ENCODE measurements around the gene CDC45. TPM values are rescaled to one million over a fixed set of nuclear protein-coding genes. Genes with fewer than 3 reads are reported as not detected.

Gene CDC45
- total and polyA plus RNA-seq, 2 of the 13 experiments (the other 11 are each of a cell fraction or from before 2014, with no cell fraction given): 14.4 to 36.3 TPM

GRCh38 chr22:19463491-19464469, 15.9 kb upstream of the CDC45 start (continued):
- TF ChIP-seq, protein P1, sequence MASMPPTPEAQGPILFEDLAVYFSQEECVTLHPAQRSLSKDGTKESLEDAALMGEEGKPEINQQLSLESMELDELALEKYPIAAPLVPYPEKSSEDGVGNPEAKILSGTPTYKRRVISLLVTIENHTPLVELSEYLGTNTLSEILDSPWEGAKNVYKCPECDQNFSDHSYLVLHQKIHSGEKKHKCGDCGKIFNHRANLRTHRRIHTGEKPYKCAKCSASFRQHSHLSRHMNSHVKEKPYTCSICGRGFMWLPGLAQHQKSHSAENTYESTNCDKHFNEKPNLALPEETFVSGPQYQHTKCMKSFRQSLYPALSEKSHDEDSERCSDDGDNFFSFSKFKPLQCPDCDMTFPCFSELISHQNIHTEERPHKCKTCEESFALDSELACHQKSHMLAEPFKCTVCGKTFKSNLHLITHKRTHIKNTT (CRISPR knock-in tag; IDR thresholded peaks at IDR 0.05): no peak
- TF ChIP-seq, protein P2, sequence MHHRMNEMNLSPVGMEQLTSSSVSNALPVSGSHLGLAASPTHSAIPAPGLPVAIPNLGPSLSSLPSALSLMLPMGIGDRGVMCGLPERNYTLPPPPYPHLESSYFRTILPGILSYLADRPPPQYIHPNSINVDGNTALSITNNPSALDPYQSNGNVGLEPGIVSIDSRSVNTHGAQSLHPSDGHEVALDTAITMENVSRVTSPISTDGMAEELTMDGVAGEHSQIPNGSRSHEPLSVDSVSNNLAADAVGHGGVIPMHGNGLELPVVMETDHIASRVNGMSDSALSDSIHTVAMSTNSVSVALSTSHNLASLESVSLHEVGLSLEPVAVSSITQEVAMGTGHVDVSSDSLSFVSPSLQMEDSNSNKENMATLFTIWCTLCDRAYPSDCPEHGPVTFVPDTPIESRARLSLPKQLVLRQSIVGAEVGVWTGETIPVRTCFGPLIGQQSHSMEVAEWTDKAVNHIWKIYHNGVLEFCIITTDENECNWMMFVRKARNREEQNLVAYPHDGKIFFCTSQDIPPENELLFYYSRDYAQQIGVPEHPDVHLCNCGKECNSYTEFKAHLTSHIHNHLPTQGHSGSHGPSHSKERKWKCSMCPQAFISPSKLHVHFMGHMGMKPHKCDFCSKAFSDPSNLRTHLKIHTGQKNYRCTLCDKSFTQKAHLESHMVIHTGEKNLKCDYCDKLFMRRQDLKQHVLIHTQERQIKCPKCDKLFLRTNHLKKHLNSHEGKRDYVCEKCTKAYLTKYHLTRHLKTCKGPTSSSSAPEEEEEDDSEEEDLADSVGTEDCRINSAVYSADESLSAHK (CRISPR knock-in tag; IDR thresholded peaks at IDR 0.05; ENCODE audit: borderline replicate concordance): no peak

DNA sequence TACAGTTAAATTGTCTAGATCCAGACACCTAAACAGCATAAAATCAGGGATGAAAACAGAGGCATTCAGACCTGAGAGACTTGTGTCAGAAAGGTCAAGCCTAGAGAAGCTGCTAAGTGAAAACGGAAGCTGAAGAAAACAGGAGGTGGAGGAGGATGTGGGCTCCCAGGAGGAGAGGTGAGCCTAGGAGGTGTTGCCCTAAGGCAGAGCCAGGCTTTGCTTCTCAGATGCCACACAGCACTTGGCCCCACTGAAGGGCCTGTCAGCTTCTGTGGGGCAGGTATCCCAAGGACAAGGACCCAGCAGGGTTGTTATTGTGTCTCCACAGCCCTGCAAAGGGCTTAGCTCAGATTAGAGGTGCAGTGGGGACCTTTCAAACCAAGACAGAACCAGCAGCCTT, 15.2 kb upstream of the CDC45 start:
- no peak for ATAC-seq
- H3K4me1 ChIP-seq (ENCODE audit: insufficient read depth, low read length): no peaks in the 10 kb centered on the region
- intact Hi-C loops (cut with micrococcal nuclease; ENCODE audit: unreplicated experiment) (no loop called here), in situ Hi-C loops (cut with HindIII; ENCODE audit: extremely low pct_ligation_motif_present, low pct_unique_long_range_greater_than_20kb) (no loop called here)
- no peak overlapping the region for H3K4me3 ChIP-seq (replicated peaks in 1 of 3; ENCODE audit: insufficient read depth in 1 of 3, low read depth in 2 of 3, low read length in 3 of 3)
- no TSS peak for BruUV-seq (replicated peaks)
- H3K27me3 ChIP-seq (ENCODE audit: control insufficient read depth in 1 of 2, insufficient read depth in 2 of 2, low read length in 2 of 2): no peaks in the 10 kb centered on the region
- TF ChIP-seq ZNF788 (CRISPR knock-in tag; IDR thresholded peaks at IDR 0.05; ENCODE audit: borderline replicate concordance) (no peak), MEF2D (CRISPR knock-in tag; IDR thresholded peaks at IDR 0.05) (no peak), KLF11 (CRISPR knock-in tag; IDR thresholded peaks at IDR 0.05) (no peak), ZNF768 (CRISPR knock-in tag; IDR thresholded peaks at IDR 0.05) (no peak), MTERF4 (CRISPR knock-in tag; IDR thresholded peaks at IDR 0.05) (no peak), U2AF1 (optimal IDR thresholded peaks at IDR 0.05; ENCODE audit: low read depth, low read length) (no peak), ZNF256 (CRISPR knock-in tag; conservative IDR thresholded peaks at IDR 0.05) (no peak)
- TF ChIP-seq, protein P3, sequence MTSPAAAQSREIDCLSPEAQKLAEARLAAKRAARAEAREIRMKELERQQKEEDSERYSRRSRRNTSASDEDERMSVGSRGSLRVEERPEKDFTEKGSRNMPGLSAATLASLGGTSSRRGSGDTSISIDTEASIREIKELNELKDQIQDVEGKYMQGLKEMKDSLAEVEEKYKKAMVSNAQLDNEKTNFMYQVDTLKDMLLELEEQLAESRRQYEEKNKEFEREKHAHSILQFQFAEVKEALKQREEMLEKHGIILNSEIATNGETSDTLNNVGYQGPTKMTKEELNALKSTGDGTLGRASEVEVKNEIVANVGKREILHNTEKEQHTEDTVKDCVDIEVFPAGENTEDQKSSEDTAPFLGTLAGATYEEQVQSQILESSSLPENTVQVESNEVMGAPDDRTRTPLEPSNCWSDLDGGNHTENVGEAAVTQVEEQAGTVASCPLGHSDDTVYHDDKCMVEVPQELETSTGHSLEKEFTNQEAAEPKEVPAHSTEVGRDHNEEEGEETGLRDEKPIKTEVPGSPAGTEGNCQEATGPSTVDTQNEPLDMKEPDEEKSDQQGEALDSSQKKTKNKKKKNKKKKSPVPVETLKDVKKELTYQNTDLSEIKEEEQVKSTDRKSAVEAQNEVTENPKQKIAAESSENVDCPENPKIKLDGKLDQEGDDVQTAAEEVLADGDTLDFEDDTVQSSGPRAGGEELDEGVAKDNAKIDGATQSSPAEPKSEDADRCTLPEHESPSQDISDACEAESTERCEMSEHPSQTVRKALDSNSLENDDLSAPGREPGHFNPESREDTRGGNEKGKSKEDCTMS (CRISPR knock-in tag; conservative IDR thresholded peaks at IDR 0.05): no peak
- DNase-seq (ENCODE audit: low spot score): no peak
- ChIA-PET POLR2A (no interaction called here), CTCF (ENCODE audit: low intra/inter-chr PET ratio, low total read pairs) (no interaction called here)
- H3K27ac ChIP-seq (ENCODE audit: extremely low read length, insufficient read depth, low read length): no peak overlapping the region
- WGBS (ENCODE audit: low lambda C conversion rate): 95% methylated on average over 1 of the region's 1 CpG
- H3K9ac ChIP-seq (ENCODE audit: insufficient read depth, low read depth, low read length): no peak overlapping the region
- H3K9me3 ChIP-seq (ENCODE audit: low read length): no peaks in the 10 kb centered on the region
- peaks cover 29 to 64% of the 10 kb centered on the region in 2 experiments; a peak in 4 of 5 replicates for H3K36me3 ChIP-seq (replicated peaks in 1 of 2; ENCODE audit: control insufficient read depth in 1 of 2, insufficient read depth in 2 of 2, low read length in 2 of 2)
- no peak overlapping the region for H2AFZ ChIP-seq (ENCODE audit: low read length)
- H3K4me2 ChIP-seq (ENCODE audit: low read depth, low read length): no peak overlapping the region
- H4K20me1 ChIP-seq (ENCODE audit: insufficient read depth, low read length): no peaks in the 10 kb centered on the region
- FAIRE-seq: no peak
- no peaks in the 10 kb centered on the region for H3K79me2 ChIP-seq (ENCODE audit: insufficient read depth, low read length)

All from HepG2 (cell line).